Left lobe of liver (tissue), 2 donors: ENCODE measurements around the gene G6PC1. TPM values are rescaled to one million over a fixed set of nuclear protein-coding genes. Genes with fewer than 3 reads are reported as not detected.
"Not testable (repeated sequence)": the region's sequence is repeated elsewhere in the genome, so short reads cannot be mapped to it uniquely, and the experiment has no call there.

Experiments
- ATAC-seq: fragments of 200-7000 bp; cut with Tn5 transposase; one replicate; pipeline ENCODE4 v1.9.1; 2020; ENCODE audit warnings: mild to moderate bottlenecking, moderate library complexity
- DNase-seq: peaks from one replicate; pipeline ENCODE4 v3.0.0-alpha.2; 2020; ENCODE audit warnings: low spot score
- total RNA-seq: library from RNA; stranded (reverse); gene quantifications from one replicate; pipeline ENCODE4 v1.2.1, GENCODE V29; 2021
- donor health status: DM: no; HTN: no; CAD: no; lungs with moderate emphysema.
- donor health status: DM: no; HTN: yes; CAD: no.

G6PC1 gene
- total RNA-seq, 1 donor from 2014 or later: 440 TPM

DNA sequence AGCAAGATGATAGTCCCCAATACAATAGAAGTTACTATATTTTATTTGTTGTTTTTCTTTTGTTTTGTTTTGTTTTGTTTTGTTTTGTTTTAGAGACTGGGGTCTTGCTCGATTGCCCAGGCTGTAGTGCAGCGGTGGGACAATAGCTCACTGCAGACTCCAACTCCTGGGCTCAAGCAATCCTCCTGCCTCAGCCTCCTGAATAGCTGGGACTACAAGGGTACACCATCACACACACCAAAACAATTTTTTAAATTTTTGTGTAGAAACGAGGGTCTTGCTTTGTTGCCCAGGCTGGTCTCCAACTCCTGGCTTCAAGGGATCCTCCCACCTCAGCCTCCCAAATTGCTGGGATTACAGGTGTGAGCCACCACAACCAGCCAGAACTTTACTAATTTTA lies 618 bp upstream of the G6PC1 start:
- not testable (repeated sequence) for ATAC-seq, DNase-seq

DNA sequence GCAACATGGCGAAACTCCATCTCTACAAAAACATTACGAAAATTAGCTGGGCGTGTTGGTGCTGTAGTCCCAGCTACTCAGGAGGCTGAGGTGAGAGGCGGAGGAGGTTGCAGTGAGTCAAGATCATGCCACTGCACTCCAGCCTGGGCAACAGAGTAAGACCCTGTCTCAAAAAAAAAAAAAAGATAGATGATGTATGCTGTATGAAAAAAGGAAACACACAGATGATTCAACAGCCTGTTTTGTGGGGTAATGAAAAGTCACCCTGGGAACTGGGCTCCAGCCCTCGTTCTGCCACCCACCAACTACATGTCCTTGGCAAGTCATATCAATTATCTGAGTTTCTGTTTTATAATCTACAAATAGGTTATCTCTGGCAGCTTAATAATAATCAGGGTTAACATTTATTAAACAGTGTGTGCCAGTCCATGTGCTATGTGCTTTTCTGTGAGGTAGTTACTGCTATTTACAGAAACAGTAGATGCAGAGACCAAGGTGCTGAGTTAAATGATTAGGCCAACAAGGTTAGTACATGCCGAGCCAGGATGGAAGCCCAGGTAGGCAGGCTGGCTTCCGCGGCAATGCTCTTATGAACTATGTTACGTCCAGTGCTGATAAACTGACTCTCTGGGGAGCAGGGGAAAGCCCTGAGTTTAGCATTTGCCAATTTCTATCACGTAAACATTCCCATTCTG lies 1.1 kb downstream of the G6PC1 start:
- DNase-seq: no peak
- peak; percentile 10 for ATAC-seq

DNA sequence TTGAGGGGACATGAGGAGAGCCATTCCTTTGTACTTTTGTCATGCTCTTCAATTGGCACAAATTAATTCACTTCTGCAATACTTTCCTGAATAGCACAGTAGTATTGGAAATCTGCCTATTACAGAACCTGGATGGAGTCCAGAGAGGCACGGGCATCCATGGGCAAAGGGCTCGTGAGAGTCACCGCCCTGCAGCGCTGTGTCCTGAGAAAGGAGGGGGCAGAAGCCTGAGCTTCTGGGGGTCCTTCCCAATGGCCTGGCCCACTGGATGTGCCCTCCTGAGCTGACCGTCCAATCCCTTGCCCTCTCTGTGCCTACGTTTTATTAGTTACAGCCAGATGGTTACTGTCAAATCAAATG lies 3.5 kb downstream of the G6PC1 start:
- ATAC-seq (peak; percentile 32), DNase-seq (peak; percentile 73)

DNA sequence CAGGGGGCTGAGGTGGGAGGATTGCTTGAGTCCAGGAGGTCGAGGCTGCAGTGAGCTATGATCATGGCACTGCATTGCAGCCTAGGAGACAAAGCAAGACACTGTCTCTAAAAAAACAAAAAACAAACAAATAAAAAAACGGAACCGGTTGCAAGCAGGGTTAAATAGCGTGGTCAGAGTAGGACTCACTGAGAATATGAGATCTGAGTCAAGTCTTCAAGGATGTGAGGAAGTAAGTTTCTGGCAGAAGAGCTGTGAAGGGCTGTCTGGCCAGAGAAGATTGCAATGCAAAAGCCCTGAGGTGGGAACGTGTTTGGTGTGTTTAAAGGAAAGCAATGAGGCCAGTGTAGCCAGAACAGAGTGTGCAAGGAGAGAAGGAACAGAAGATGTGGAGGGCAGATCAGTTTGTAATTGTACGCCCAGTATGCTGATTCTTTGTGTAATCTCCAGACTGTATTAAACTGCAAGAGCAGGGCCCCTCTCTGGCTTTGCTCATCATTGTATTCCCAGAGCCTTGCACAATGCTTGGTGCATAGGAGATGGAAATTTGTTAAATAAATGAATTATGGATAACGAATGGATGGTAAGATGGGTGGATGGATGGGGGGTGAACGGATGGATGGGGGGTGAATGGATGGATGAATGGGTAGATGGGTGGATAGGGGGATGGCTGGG lies 6.3 kb downstream of the G6PC1 start:
- ATAC-seq (no peak), DNase-seq (no peak)

DNA sequence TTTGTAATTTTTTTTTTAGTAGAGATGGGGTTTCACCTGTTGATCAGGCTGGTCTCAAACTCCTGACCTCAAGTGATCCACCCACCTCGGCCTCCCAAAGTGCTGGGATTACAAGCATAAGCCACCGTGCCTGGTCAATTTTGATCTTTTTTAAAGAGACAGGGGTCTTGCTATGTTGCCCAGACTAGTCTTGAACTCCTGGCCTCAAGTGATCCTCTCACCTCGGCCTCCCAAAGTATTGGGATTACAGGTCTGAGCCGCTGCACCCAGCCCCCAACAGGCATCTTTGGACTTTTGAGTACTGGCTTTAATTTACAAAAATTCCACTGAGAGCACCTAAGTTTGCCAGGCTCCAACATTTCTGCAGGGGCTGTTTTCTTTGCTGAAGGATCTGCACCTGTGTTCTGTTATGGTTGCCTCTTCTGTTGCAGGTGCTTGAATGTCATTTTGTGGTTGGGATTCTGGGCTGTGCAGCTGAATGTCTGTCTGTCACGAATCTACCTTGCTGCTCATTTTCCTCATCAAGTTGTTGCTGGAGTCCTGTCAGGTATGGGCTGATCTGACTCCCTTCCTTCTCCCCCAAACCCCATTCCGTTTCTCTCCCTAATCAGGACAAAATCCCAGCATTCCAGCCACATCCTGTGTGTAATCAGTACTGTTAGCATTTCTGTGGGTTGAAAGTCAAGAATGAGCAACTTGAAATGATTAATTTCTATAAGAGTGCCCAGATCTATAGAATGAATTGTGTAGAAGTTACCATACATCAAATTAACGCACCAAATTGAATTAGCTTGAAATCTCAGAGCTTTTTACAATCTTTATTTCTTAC lies 8.5 kb downstream of the G6PC1 start:
- no peak for DNase-seq
- ATAC-seq: no peak

DNA sequence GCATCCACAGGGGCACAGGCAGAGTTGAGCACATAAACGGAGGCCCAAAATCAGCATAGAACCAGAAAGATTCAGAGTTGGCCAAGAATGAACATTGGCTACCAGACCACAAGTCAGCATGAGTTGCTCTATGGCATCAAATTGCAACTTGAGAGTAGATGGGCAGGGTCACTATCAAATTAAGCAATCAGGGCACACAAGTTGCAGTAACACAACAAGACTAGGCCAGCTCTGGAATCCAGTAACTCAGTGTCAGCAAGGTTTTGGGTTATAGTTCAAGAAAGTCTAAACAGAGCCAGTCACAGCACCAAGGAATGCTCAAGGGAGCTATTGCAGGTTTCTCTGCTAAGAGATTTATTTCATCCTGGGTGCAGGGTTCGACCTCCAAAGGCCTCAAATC lies 12.9 kb downstream of the G6PC1 start:
- DNase-seq (no peak), ATAC-seq (peak; percentile 14)

DNA sequence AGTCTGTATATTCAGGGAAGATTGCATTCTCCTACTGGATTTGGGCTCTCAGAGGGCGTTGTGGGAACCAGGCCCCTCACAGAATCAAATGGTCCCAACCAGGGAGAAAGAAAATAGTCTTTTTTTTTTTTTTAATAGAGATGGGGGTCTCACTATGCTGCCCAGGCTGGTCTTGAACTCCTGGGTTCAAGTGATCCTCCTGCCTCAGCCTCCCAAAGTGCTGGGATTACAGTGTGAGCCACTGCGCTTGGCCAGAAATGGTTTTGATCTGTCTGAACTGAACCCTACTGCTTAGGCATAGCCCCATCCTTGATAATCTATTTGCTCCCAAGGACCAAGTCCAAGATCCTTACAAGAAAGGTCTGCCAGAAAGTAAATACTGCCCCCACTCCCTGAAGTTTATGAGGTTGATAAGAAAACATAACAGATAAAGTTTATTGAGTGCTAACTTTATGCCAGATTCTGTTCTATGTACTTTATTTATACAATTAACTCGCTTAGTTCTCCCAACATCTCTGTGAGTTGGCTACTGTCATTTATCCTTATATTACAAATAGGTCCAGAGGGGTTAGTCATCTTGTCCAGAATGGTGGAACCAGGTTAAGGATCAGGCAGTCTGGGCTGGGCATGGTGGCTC lies 13.5 kb downstream of the G6PC1 start:
- no peak for DNase-seq
- ATAC-seq: no peak

DNA sequence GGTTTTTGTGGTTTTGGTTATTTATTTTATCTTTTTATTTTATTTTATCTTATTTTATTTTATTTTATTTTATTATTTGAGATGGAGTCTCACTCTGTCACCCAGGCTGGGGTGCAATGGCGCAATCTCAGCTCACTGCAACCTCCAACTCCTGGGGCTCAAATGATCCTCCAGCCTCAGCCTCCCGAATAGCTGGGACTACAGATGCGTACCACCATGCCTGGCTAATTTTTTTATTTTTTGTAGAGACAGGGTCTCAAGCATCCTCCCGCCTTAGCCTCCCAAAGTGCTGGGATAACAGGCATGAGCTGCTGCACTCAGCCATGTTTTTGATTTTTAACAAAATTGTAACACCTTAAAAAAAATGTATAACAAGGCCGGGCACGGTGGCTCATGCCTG lies 14.7 kb downstream of the G6PC1 start:
- not testable (repeated sequence) for ATAC-seq, DNase-seq

DNA sequence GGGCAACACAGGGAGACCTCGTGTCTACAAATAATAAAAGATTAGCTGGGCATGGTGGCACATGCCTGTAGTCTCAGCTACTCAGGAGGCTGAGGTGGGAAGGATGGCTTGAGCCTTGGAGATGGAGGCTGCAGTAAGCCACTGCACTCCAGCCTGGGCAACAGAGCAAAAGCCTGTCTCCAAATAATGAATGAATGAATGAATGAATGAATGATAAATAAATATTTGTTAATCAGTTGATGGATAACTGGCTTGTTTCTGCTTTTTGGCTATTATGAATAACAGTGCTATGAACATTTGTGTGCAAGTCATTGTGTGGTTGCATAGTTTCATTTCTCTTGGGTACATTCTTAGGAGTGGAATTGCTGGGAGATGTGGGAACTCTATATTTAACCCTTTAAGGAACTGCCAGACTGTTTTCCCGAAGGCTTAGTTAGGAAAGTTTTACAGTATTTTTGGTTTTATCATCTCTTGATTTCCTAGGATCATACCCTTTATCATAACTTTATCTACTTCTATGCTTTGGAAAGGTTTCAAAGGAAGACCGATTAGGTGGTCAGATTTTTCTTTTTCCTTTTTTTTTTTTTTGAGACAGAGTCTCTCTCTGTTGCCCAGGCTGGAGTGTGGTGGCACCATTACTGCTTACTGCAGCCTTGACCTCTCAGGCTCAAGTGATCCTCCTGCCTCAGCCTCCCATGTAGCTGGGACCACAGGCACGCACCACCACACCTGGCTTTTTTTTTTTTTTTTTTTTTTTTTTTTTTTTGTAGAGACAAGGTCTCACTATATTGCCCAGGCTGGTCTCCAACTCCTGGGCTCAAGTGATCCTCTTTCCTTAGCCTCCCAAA lies 16.0 kb downstream of the G6PC1 start:
- ATAC-seq: not testable (repeated sequence)

DNA sequence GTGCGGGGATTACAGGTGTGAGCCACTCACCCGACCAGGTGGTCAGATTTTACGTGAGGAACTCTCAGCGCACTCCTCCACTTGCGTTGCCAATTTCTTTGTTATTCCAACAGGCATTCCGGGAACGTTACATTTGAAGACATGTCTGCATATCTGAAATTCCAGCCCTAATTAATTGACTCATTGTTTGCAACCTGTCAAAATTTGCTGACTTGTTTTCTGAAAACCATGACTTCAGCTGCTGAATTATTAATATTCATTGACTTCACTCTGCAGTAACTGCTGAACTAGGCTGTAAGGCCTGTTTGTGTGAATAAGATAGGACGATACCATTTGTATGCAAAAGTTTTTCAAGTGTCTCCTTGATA lies 16.6 kb downstream of the G6PC1 start:
- ATAC-seq (no peak), DNase-seq (no peak)

More for the DNA sequence above, 16.0 kb downstream of the G6PC1 start:
- not testable (repeated sequence) for DNase-seq

DNA sequence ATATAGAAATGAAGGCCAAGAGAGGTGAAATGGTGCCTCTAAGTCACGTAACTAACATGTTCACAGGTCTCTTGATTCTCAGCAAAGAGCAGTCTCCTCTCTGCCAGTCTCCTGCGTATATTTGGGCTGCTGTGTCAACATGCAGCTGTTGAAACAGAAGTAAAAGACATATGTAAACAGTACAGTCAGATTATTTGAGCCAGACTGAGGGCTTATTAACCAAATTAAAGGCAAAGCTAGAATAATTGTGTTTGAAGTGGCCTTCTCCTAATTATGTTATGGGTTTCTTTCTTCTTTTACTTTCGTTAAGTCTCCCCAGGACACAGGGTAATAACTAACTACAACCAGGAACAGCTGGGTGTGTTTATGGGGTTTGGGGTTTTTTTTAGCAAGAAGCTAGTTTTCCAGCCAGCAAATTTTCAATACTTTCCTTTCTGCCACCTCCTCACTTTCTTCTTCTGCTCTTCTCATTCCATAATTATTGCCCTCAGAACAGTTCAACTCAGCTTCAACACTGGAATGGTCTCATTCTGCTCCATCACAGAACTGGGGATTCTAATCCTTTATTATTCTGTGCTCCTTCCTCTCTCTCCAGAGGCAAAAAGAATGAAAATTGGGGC lies 18.4 kb downstream of the G6PC1 start:
- no peak for DNase-seq

DNA sequence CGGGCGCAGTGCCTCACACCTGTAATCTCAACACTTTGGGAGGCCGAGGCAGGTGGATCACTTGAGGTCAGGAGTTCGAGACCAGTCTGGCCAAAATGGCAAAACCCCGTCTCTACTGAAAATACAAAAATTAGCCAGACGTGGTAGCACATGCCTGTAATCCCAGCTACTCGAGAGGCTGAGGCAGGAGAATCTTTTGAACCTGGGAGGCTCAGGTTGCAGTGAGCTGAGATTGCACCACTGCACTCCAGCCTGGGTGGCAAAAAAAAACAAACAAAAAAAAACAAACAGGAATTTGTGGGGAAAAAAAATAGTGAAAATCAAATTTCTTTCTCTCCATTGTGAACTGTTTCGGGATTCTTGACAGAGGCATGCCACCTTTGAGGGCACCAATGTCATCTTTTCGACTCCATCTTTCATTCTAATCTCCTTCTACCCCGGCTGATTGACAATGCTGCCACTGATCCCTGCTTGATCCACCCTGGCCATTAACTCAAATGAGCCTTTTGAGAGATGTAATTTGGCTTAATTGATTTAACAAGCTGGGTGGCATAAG lies 19.0 kb downstream of the G6PC1 start:
- not testable (repeated sequence) for ATAC-seq, DNase-seq

More for the DNA sequence above, 18.4 kb downstream of the G6PC1 start:
- ATAC-seq: peak; percentile 60

DNA sequence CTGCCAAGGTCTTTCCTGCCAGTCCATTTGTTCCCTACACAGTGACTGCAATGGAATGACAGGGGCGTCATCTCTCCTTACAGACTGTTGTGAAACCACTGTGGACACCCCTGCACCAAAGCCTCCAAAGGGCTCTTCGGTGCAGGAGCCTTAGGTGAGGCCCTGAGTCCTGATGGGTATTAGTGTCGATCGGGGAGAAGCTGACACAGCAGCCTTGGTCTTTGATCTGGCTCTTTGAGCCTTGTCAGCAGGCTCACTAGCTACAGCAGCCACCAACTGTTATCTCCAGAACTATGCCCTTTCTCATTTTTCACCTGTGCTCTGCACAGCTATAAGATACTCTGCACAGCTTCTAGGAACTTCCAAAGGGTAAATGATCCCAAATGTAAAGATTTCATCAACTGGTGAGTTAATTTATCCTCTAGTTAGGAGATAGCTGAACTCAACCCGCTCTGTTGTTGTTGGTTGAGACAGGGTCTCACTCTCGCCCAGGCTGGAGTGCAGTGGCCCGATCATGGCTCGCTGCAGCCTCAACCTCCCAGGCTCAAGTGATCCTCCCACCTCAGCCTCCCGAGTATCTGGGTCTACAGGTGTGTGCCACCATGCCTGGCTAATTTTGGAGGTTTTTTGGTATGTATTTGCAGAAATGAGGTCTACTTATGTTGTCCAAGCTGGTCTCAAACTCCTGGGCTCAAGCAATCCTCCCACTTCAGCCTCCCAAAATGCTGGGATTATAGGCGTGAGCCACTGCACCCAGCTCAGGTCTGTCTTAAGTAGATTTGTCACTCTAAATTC lies 19.7 kb downstream of the G6PC1 start:
- DNase-seq: no peak
- ATAC-seq: peak; percentile 65

DNA sequence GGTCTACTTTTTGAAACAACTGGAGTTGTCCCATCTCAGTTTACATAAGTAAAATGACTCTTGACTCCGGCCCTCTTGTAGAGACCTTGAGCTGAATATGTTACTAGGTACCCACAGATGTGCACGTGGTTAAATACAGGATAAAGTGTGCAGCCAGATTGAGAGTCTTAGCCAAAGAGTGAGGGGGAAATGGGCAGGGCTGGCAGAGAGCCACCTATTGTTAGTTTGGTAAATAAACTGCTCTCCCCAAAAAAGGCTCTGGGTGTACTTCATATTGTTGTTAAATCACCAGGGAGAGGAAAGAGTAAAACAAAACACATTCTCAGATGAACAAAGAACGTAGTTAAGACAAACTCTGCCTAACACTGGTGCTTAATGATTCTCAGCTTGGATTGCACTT lies 20.3 kb downstream of the G6PC1 start:
- DNase-seq (no peak), ATAC-seq (no peak)

DNA sequence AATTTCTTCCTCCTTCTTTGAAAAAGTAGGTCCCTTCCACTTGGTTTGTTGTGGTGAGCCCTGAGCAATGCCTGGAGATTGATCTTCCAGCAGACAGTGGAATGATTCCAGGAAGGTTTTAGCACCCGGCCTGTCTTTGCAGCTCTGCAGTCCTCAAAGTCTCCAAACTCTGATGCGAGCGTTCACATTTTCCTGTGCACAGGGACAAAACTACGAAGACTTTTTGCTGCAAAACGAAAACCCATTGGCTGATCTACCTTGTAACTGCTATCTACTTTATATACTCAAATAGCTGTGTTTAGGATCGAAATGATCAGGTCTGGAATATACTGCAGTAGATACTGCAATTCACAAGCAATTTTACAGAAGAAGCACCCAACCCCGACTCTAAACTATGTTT lies 21.7 kb downstream of the G6PC1 start:
- ATAC-seq: no peak

DNA sequence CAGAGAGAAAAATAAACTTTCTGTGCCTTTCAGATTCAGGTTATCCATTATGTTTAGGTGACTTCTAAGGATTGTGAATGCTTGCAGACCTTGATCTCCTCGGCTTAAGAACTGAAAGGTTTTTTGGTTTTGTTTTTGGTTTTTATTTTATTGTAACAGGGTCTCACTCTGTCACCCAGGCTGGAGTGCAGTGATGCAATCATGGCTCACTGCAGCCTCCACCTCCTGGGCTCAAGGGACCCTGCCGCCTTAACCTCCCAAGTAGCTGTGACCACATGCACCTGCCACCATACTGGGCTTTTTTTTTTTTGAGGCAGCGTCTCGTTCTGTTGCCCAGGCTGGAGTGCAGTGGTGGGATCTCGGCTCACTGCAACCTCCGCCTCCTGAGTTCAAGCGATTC lies 22.9 kb downstream of the G6PC1 start:
- ATAC-seq, DNase-seq: not testable (repeated sequence)

More for the DNA sequence above, 21.7 kb downstream of the G6PC1 start:
- DNase-seq: no peak

DNA sequence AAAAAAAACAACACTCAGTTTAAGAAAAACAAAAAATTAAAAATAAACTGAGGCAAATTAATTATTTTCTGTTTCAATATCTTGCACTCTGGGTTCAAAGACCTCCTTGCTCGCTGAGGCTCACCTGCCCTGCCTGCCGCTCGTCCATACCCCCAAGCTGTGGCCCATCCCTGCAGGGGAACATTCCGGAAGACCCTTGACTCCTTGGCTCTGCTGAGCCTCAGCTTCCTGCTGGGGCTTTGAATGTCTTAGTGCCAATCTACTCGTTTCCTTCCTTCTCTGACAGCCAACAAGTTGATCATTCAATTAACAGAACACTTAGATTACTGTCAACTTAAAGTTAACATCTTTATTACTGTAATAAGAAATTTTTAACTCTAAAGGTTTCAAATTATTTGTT lies 24.3 kb downstream of the G6PC1 start:
- ATAC-seq (no peak), DNase-seq (no peak)

DNA sequence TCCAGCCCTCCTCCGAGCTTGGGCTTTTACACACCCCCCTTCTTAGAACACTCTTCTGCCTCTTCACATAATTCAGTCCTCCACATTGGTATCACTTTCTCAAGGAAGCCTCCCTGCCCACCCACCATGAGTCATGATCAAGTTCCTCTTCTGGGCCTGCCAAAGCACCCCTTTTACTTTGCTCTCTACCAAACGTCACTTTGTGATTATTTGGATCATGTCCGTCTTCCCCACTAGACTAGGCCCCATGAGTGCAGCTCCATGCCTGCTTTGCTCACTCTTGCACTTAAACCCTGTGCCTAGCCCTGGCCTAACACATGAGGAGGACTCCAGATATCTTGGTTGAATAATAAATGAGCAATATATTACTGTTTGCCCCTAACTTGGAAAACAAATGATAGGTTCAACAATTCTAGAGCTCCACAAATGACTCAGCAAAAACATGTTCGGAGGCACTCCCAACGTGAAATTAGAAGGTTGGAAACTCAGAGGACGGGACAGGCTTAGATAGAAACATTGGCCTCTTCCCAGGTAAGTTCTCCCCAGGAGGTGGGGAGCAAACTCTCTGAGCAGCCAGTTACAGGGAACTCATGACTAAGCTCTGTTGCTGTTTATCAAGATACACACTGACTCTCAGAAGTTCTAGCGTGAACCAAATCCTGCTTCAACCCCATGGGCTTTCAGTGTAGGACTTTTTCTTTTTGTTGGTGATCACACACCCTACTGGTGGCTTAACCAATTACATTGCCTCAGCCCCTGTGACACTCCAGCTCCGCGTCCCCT lies 28.3 kb downstream of the G6PC1 start:
- DNase-seq: peak; percentile 58

More for the DNA sequence above, 28.3 kb downstream of the G6PC1 start:
- peak; percentile 98 for ATAC-seq
